Stimulated activated CD4-positive, alpha-beta T cell treated with anti-CD3 and anti-CD28 coated beads, Interleukin-2, amount 100 ng/mL, for 4 hours (primary cell): ENCODE measurements around the gene CA14.
"Not testable (repeated sequence)": the region's sequence is repeated elsewhere in the genome, so short reads cannot be mapped to it uniquely, and the experiment has no call there.

Experiments
- DNase-seq: peaks from one replicate; pipeline ENCODE4 v3.0.0-alpha.2; 2020; ENCODE audit warnings: low read depth

Gene CA14

GRCh38 chr1:150257624-150258585 lies at the start of gene CA14:
CA14 (plus strand) TSS chr1:150257774; CDS start chr1:150258129, 355 bp downstream.
- no peak for DNase-seq

GRCh38 chr1:150208460-150208859 lies 49.1 kb upstream of the CA14 start:
- DNase-seq: not testable (repeated sequence)

GRCh38 chr1:150210091-150210490 lies 47.5 kb upstream of the CA14 start:
- DNase-seq: no peak

- no peak for DNase-seq
Observed at GRCh38 chr1:150210706-150211105, 46.9 kb upstream of the CA14 start.

- no peak for DNase-seq
Observed at GRCh38 chr1:150212070-150212469, 45.5 kb upstream of the CA14 start.

DNA sequence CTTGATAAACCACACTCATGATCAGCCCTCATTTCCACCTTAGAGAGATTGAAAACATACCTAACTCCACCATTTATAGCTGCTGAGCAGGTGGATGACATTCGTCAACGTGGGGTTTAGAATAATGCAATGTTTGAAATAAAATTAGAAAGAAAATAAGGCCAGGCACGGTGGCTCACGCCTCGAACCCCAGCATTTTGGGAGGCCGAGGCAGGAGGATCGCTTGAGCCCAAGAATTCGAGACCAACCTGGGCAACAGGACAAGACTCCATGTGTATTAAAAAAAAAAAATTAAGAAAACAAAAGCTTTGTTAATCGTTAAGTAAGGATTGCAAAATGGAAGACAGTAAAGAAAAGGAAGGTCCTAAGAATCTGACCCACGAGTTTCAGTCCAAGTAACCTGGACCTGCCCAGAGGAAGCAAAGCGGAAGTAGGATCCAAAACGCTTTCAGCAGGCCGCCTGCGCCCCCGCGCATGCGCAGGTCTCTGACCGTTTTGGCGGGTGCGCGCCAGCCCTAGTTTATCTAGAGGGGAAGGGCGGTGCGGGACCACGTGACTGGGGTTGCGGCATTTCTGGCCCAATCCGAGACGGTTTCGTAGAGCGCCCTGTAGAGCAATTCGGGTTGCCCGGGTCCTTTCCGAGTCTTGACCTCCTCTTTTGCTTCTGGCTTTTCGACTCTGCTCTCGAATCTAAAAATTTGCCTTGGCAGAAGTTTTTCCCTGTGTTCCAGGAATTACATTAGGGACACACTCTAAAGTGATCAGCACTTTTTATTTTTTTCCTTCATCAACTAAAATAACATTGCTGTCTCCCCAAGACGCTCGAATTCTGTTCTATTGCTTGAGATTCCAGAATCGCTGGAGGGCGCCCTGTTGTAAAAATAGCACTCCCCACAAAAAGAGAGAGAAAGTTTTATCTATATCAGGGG lies 44.1 kb upstream of the CA14 start:
- peak; percentile 84 for DNase-seq

- DNase-seq: not testable (repeated sequence)
Observed at GRCh38 chr1:150214099-150214756, 43.3 kb upstream of the CA14 start.

DNA sequence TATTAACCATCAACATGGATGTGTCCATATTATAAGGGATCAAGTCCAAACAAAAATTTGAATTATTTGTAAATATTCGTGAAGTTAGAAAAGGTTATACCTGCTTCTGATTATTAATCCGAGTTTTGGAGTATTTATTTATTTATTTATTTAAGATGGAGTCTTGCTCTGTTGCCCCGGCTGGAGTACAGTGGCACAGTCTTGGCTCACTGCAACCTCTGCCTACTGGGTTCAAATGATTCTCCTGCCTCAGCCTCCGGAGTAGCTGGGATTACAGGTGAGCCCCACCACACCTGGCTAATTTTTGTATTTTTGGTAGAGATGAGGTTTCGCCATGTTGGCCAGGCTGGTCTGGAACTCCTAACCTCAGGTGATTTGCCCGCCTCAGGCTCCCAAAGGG lies 41.7 kb upstream of the CA14 start:
- DNase-seq: not testable (repeated sequence)

GRCh38 chr1:150221552-150221951 lies 36.0 kb upstream of the CA14 start:
- no peak for DNase-seq

GRCh38 chr1:150224983-150225382 lies 32.6 kb upstream of the CA14 start:
- no peak for DNase-seq

DNA sequence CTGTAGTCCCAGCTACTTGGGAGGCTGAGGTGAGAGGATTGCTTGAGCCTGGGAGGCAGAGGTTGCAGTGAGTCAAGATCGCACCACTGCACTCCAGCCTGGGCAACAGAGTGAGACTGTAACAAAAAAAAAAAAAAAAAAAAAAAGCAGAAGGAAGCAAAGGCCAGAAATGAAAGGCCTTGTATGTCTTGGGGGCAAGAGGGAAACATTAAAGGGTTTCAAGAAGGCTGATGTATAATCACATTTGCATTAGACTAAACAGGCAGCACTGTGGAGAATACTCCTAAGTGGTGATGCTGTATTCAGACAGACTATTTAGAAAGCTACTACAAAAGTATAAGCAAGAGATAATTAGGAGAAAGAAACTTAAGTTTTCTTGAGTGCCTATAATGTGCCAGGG lies 32.0 kb upstream of the CA14 start:
- DNase-seq: no peak

- DNase-seq: no peak
Observed at GRCh38 chr1:150226486-150226885, 31.1 kb upstream of the CA14 start.

DNA sequence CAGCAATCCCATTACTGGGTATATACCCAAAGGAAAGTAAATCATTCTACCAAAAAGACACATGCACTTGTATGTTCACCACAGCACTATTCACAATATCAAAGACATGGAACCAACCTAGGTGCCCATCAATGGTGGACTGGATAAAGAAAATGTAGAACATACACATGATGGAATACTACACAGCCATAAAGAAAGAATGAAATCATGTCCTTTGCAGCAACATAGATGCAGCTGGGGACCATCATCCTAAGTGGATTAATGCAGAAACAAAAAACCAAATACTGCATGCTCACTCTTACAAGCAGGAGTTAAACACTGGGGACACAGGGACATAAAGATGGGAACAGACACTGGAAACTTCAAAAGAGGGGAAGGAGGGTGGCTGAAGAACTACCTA lies 30.3 kb upstream of the CA14 start:
- DNase-seq: no peak

DNA sequence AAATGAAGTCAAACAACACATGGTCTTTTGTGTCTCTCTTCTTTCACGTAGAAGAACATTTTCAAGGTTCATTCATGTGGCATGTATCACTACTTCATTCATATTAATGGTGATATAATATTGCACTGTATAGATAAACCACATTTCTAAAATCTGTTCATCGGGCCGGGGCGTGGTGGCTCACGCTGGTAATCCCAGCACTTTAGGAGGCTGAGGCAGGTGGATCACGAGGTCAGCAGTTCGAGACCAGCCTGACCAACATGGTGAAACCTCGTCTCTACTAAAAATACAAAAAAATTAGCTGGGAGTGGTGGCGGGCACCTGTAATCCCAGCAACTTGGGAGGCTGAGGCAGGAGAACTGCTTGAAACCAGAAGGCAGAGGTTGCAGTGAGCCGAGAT lies 29.3 kb upstream of the CA14 start:
- not testable (repeated sequence) for DNase-seq

- DNase-seq: not testable (repeated sequence)
Observed at GRCh38 chr1:150232921-150233320, 24.7 kb upstream of the CA14 start.

- peak; percentile 62 for DNase-seq
Observed at GRCh38 chr1:150233359-150234308, 23.9 kb upstream of the CA14 start.

- DNase-seq: no peak
Observed at GRCh38 chr1:150234309-150234565, 23.3 kb upstream of the CA14 start.

GRCh38 chr1:150234566-150235293 lies 22.8 kb upstream of the CA14 start:
- peak; percentile 80 for DNase-seq

DNA sequence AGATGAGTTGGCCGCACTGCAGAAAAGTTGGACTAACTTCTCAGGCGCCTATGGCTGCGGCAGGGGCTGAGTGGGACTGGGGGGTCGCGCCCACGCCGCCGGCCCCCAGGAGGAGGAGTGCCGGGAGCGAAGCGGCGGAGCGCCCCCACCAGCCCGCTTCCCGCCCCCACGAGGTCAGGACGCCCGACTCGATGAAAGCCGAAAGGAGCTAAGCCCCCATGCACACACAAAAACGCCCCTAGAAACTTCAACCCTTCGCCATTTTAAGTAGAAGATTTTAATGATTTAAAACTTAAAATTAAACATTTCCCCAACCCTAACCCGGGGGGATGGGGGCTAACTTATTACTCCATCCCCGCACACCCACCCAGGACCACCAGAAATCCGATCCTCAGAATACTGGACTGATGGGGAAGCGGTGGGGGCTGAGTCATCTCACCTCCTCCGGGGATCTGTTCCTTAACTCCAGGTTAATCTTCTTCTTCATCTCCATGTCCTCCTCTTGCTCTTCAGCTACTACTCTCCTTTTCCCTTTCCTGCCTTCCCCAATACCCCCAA lies 22.2 kb upstream of the CA14 start:
- no peak for DNase-seq
